COLO668 (cell line): Measurements from ENCODE around the gene ATP7B.
A peak's percentile ranks its signal among the peaks of the same experiment; 100 is the strongest.

Experiments used
- DNase-seq: peaks from one replicate; lab custom pipeline; 2025; ENCODE audit not compliant: unreplicated experiment; lab: John Stamatoyannopoulos, UW

The ATP7B gene

GRCh38 chr13:51953347-51954195 lies 57.7 kb downstream of the ATP7B start:
- no peak for DNase-seq

- no peak for DNase-seq
Observed at GRCh38 chr13:51950722-51951121, 60.5 kb downstream of the ATP7B start.

- DNase-seq, result no peak
Observed at GRCh38 chr13:51946163-51946669, 65.0 kb downstream of the ATP7B start.

- DNase-seq, result no peak
Observed at GRCh38 chr13:51945149-51945548, 66.1 kb downstream of the ATP7B start.

GRCh38 chr13:51944428-51944827 lies 66.8 kb downstream of the ATP7B start:
- no peak for DNase-seq

- no peak for DNase-seq
Observed at GRCh38 chr13:51943721-51944120, 67.5 kb downstream of the ATP7B start.

- DNase-seq, result peak; percentile 85
Observed at GRCh38 chr13:51942189-51942588, 69.1 kb downstream of the ATP7B start.

GRCh38 chr13:51938454-51938853 lies 72.8 kb downstream of the ATP7B start:
- no peak for DNase-seq

- no peak for DNase-seq
Observed at GRCh38 chr13:51937320-51938290, 73.6 kb downstream of the ATP7B start.

- DNase-seq, result peak; percentile 66
Observed at GRCh38 chr13:51935326-51936171, 75.7 kb downstream of the ATP7B start.

- DNase-seq, result no peak
Observed at GRCh38 chr13:51934461-51935087, 76.7 kb downstream of the ATP7B start.

- no peak for DNase-seq
Observed at GRCh38 chr13:51933466-51934058, 77.7 kb downstream of the ATP7B start.

- DNase-seq, result no peak
Observed at GRCh38 chr13:51932231-51932630, 79.0 kb downstream of the ATP7B start.

- no peak for DNase-seq
Observed at GRCh38 chr13:51931606-51932005, 79.6 kb downstream of the ATP7B start.

GRCh38 chr13:51929699-51930098 lies 81.6 kb downstream of the ATP7B start:
- DNase-seq, result no peak

GRCh38 chr13:51928231-51928630 lies 83.0 kb downstream of the ATP7B start:
- DNase-seq, result peak; percentile 86

GRCh38 chr13:51927129-51927528 lies 84.1 kb downstream of the ATP7B start:
- no peak for DNase-seq

- DNase-seq, result no peak
Observed at GRCh38 chr13:51926528-51926885, 84.7 kb downstream of the ATP7B start.

GRCh38 chr13:51925865-51926527 lies 85.3 kb downstream of the ATP7B start:
- DNase-seq, result no peak
